Parathyroid adenoma (tissue), 2 donors: ENCODE data around the gene VSIG1.

ENCODE experiments used
- H2AFZ ChIP-seq: fragments of 300-600 bp; sonication (generic); one replicate; pipeline ENCODE4 v1.7.0; 2017; ENCODE audit warnings: antibody characterized with exemption, mild to moderate bottlenecking
- H3K27ac ChIP-seq: fragments of 300-600 bp; sonication (generic); one replicate; pipeline ENCODE4 v1.7.0; 2017
- H3K27me3 ChIP-seq: fragments of 300-600 bp; sonication (generic); one replicate; pipeline ENCODE4 v1.7.0; 2017; ENCODE audit warnings: low read length; ENCODE audit not compliant: control insufficient read depth, insufficient read depth
- H3K36me3 ChIP-seq: fragments of 300-600 bp; sonication (generic); one replicate; pipeline ENCODE4 v1.7.0; 2017; ENCODE audit warnings: low read length; ENCODE audit not compliant: control insufficient read depth, insufficient read depth
- H3K4me1 ChIP-seq: fragments of 300-600 bp; sonication (generic); one replicate; pipeline ENCODE4 v1.7.0; 2017; ENCODE audit warnings: control low read depth
- H3K4me2 ChIP-seq: fragments of 300-600 bp; sonication (generic); one replicate; pipeline ENCODE4 v1.7.0; 2017; ENCODE audit warnings: low read length
- H3K4me3 ChIP-seq: fragments of 300-600 bp; sonication (generic); one replicate; pipeline ENCODE4 v1.7.0; 2017; ENCODE audit warnings: low read depth, low read length
- H3K79me2 ChIP-seq: fragments of 300-600 bp; sonication (generic); one replicate; pipeline ENCODE4 v1.7.0; 2017; ENCODE audit warnings: control low read depth
- H3K9ac ChIP-seq: fragments of 300-600 bp; sonication (generic); one replicate; pipeline ENCODE4 v1.7.0; 2017; ENCODE audit warnings: mild to moderate bottlenecking
- H3K9me3 ChIP-seq: fragments of 300-600 bp; sonication (generic); one replicate; pipeline ENCODE4 v1.7.0; 2017; ENCODE audit warnings: low read length; ENCODE audit not compliant: control insufficient read depth
- TF ChIP-seq, protein P1 (sequence below): fragments of 300-600 bp; sonication (generic); IDR thresholded peaks from one replicate; pipeline ENCODE4 v1.7.0; 2017; ENCODE audit warnings: antibody characterized with exemption, mild to moderate bottlenecking
- donor health status: primary hyperparathyroidism.

The VSIG1 gene

DNA sequence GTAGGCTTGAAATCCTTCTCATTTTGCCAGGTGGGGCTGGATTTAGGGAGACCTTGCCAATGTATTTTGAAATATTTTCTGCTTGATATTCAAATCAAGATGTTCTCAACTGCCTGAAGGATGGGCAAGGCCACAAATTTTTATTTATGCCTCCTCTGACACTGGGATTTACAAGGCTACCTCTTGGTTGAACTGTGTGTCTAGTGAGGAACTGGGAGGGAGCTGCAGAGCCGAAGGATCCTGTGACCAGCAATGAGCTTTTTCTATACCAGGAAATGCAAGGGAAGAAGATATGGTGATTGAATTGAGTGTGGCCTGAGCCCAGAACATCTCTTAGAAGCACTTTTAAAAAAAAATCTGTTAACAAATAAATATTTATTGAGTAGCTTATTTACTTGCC lies 14.9 kb downstream of the VSIG1 start:
- Histone ChIP-seq H3K79me2 (no peaks in the 10 kb centered on the region), H2AFZ (no peak overlapping the region), H3K4me3 (no peak overlapping the region), H3K9ac (no peak overlapping the region), H3K27me3 (no peaks in the 10 kb centered on the region), H3K4me2 (no peak overlapping the region), H3K4me1 (no peaks in the 10 kb centered on the region), H3K27ac (no peak overlapping the region), H3K36me3 (no peaks in the 10 kb centered on the region), H3K9me3 (no peaks in the 10 kb centered on the region)
- TF ChIP-seq, protein P1, sequence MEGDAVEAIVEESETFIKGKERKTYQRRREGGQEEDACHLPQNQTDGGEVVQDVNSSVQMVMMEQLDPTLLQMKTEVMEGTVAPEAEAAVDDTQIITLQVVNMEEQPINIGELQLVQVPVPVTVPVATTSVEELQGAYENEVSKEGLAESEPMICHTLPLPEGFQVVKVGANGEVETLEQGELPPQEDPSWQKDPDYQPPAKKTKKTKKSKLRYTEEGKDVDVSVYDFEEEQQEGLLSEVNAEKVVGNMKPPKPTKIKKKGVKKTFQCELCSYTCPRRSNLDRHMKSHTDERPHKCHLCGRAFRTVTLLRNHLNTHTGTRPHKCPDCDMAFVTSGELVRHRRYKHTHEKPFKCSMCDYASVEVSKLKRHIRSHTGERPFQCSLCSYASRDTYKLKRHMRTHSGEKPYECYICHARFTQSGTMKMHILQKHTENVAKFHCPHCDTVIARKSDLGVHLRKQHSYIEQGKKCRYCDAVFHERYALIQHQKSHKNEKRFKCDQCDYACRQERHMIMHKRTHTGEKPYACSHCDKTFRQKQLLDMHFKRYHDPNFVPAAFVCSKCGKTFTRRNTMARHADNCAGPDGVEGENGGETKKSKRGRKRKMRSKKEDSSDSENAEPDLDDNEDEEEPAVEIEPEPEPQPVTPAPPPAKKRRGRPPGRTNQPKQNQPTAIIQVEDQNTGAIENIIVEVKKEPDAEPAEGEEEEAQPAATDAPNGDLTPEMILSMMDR: no peak

DNA sequence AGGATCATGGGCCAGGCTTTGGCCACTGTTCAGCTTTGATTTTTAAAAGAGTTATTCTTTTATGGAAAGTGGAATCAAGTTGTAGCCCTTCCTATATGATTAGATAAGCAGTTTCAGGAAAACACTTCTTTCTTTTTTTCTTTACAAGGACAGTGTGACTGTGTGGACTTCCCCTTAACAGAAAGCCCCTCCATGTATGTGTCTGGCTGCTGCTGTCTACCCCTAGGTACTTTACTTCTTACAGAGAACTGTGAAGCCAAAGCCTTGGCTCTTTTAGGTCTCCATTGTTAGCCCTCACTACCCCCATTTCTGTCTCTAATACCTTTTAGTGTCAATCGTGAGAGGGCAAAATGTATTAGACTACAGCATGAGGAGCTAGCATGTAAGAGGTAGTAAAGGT lies 19.1 kb downstream of the VSIG1 start:
- Histone ChIP-seq H3K9ac (no peak overlapping the region), H3K79me2 (no peaks in the 10 kb centered on the region), H3K4me3 (no peak overlapping the region), H2AFZ (no peak overlapping the region), H3K27me3 (no peaks in the 10 kb centered on the region), H3K36me3 (no peaks in the 10 kb centered on the region), H3K4me1 (no peaks in the 10 kb centered on the region), H3K9me3 (no peaks in the 10 kb centered on the region), H3K27ac (no peak overlapping the region), H3K4me2 (no peak overlapping the region)
- TF ChIP-seq, protein P1: no peak

DNA sequence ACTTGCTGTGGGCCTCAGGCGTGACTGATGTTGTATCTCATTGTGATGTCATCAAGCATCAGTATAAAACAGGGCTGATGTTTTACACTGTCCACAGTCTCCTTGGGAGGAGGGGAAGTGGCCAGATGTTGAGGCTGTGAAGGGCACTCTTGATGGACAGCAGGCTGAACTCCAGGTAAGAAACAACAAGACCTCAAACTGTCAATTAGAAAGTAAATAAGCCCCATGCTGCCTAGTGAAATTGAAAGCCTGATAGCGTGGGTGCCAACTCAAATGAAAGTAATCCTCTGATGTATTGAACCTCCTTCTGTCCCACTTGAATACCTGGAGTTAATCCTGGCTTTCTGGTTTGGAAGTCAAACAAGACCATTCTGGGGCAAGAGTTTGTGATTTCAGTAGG lies 19.7 kb downstream of the VSIG1 start:
- H3K4me3 ChIP-seq: no peak overlapping the region
- no peak overlapping the region for H3K9ac ChIP-seq
- no peak overlapping the region for H3K27ac ChIP-seq
- H2AFZ ChIP-seq: no peak overlapping the region
- H3K36me3 ChIP-seq: no peaks in the 10 kb centered on the region
- TF ChIP-seq, protein P1: no peak
- H3K4me2 ChIP-seq: no peak overlapping the region
- no peaks in the 10 kb centered on the region for H3K27me3 ChIP-seq
- H3K4me1 ChIP-seq: no peaks in the 10 kb centered on the region
- no peaks in the 10 kb centered on the region for H3K9me3 ChIP-seq
- H3K79me2 ChIP-seq: no peaks in the 10 kb centered on the region

DNA sequence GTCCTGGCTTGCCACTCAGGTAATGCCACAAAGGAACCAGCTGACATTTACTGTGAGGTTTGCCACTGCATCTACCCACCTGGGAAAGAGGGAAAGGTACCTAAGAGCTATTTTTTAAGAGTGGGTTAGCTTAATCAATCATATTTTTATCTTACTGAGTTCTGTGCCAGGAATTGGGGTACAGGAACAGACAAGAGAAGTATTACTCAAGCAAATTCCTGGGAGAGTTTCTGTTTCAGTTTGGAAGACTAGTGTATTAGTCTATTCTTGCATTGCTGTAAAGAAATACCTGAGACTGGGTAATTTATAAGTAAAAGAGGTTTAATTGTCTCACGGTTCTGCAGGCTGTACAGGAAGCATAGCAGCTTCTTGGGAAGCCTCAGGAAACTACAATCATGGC lies 23.3 kb downstream of the VSIG1 start:
- Histone ChIP-seq H2AFZ (no peak overlapping the region), H3K9me3 (no peaks in the 10 kb centered on the region), H3K4me2 (no peak overlapping the region), H3K27ac (no peak overlapping the region), H3K4me3 (no peak overlapping the region), H3K27me3 (no peaks in the 10 kb centered on the region), H3K9ac (no peak overlapping the region), H3K36me3 (no peaks in the 10 kb centered on the region), H3K79me2 (no peaks in the 10 kb centered on the region), H3K4me1 (no peaks in the 10 kb centered on the region)
- TF ChIP-seq, protein P1: no peak

DNA sequence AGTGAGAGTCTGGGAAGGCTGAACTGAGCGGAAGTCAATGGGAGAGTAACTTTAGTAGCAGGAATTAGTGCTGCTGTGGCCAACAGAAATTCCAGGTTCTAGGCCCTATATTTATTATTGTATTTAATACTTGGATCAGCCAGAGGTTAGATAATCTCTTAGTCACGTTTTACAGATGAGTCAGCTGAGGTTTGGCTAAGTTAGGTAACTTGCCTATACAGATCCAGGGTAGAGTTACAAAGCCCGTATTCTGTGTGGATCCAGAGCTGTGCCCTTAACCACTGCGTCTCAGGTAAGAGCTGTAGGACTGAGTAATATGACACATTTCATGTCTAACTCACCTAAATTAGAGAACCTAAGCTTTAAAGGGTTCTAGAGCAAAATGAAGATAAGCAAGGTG lies 26.0 kb downstream of the VSIG1 start:
- Histone ChIP-seq H3K79me2 (no peaks in the 10 kb centered on the region), H3K27me3 (no peaks in the 10 kb centered on the region)

More for the DNA sequence above, 26.0 kb downstream of the VSIG1 start:
- Histone ChIP-seq H3K4me2 (no peak overlapping the region), H3K27ac (no peak overlapping the region), H3K4me1 (no peaks in the 10 kb centered on the region), H3K4me3 (no peak overlapping the region), H3K36me3 (no peaks in the 10 kb centered on the region), H3K9me3 (no peaks in the 10 kb centered on the region), H2AFZ (no peak overlapping the region), H3K9ac (no peak overlapping the region)
- TF ChIP-seq, protein P1: no peak
